Medulla oblongata (tissue), 1 donor: ENCODE data around the gene WWC2.
"Not testable (repeated sequence)": the region's sequence is repeated elsewhere in the genome, so short reads cannot be mapped to it uniquely, and the experiment has no call there.

Experiments
- DNase-seq: peaks from one replicate; pipeline ENCODE4 v3.0.0-alpha.2; 2015; ENCODE audit errors: extremely low spot score

Gene WWC2

GRCh38 chr4:183299464-183299863 is 200.4 kb downstream of the WWC2 start:
- no peak for DNase-seq

- no peak for DNase-seq
These were observed 201.0 kb downstream of the WWC2 start for GRCh38 chr4:183300070-183300469.

GRCh38 chr4:183300655-183301054 is 201.6 kb downstream of the WWC2 start:
- DNase-seq: no peak

- no peak for DNase-seq
These were observed 204.2 kb downstream of the WWC2 start for GRCh38 chr4:183303301-183303700.

- no peak for DNase-seq
These were observed 205.0 kb downstream of the WWC2 start for GRCh38 chr4:183304067-183304466.

GRCh38 chr4:183304538-183304937 is 205.5 kb downstream of the WWC2 start:
- DNase-seq: no peak

- no peak for DNase-seq
These were observed 207.8 kb downstream of the WWC2 start for GRCh38 chr4:183306811-183307210.

GRCh38 chr4:183312841-183313240 is 213.8 kb downstream of the WWC2 start:
- no peak for DNase-seq

GRCh38 chr4:183314336-183314735 is 215.3 kb downstream of the WWC2 start:
- no peak for DNase-seq

- DNase-seq: no peak
These were observed 215.7 kb downstream of the WWC2 start for GRCh38 chr4:183314806-183315205.

DNA sequence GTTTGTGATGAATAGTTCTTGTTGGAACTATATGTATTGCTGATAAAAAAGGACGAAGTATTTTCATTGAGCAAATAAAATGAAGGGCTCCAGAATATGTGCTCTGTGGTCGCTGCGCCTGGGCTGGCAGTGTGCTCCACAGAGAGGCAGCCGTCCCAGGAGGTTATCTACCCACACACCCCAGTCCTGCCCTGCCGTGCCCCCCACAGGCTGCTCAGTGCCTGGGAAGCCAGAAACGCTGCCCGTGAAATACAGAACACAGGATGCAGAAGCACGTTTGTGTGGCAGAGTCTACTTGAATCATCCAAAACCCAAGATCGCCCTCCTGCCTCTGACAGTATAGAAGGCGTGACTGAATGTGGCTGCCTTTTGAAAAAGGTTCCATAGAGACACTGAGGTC is 219.6 kb downstream of the WWC2 start:
- DNase-seq: no peak

DNA sequence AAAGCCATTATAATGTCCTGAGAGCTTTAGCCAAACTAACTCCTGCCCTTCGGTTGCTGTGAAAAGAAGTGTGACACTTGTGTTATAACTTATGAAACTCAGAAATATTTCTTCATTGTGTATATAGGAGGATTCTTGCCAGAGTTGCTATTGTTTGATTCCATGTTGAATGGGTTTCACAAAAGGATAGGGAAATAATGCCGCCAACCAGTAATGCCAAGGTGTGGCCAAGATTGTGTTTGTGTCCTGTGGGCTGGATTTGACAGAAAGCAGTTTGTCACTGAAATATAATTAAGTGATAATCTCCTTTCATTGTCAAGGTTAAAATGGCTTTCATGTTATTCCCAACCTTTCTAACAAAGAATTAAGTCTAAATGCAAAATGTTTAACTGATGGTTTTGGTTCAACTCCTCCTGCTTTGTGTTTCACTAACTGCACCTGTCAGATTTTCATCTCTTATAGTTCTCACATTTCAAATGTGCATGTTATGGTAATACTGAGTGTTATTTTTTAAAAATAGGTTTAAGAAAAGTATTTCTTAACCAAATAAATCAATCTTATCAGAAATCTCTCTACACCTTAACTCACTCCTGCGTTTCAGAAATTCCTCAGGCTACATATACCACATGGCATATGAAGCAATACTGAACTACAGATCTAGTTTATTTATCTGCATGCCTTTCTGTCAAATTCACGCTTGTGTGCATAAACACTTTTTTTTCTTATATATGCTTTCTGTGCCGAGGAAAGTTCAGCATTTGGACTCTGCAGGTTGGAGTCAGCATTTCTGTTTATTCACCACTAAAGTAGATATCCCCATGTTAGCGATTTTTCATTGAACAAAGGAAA is 221.4 kb downstream of the WWC2 start, which contains the start of gene CLDN22:
Gene CLDN22 (minus strand): TSS at position 66 of the 849 bp plus-strand sequence. CDS start 58 bp downstream, at position 8.
- DNase-seq: no peak

GRCh38 chr4:183321079-183321478 is 222.0 kb downstream of the WWC2 start:
- DNase-seq: peak; percentile 31

- no peak for DNase-seq
These were observed 222.5 kb downstream of the WWC2 start for GRCh38 chr4:183321516-183321915.

- no peak for DNase-seq
These were observed 223.3 kb downstream of the WWC2 start, which contains the start of gene CLDN24 for GRCh38 chr4:183322326-183322725. Gene CLDN24, minus strand, starts transcription at chr4:183322426. Its CDS starts 0 bp downstream, at chr4:183322426.

DNA sequence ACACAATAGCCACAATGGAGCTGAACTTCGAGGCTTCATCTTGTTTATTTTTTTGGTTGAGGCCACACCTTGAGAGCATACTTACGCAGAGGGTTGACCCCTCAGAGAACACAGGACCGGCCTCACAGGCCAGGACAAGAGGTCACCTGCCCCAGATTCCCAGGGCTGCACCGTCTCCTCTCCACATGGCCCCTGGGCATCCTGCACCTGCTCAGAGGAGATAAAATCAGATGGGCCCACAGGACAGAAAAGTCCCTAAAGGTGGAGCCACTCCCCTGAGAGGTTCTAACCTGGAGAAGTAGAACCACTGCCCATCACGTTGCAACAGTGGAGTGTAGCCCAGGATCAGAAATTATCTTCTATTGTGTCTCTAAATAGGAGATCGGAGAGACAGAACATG is 224.2 kb downstream of the WWC2 start:
- DNase-seq: no peak

- DNase-seq: not testable (repeated sequence)
These were observed 225.0 kb downstream of the WWC2 start for GRCh38 chr4:183324056-183324455.

GRCh38 chr4:183324619-183325018 is 225.6 kb downstream of the WWC2 start:
- DNase-seq: no peak

GRCh38 chr4:183326387-183326786 is 227.3 kb downstream of the WWC2 start:
- not testable (repeated sequence) for DNase-seq

- no peak for DNase-seq
These were observed 227.8 kb downstream of the WWC2 start for GRCh38 chr4:183326853-183327252.

GRCh38 chr4:183327827-183328226 is 228.8 kb downstream of the WWC2 start:
- no peak for DNase-seq

- no peak for DNase-seq
These were observed 229.8 kb downstream of the WWC2 start for GRCh38 chr4:183328832-183329231.

DNA sequence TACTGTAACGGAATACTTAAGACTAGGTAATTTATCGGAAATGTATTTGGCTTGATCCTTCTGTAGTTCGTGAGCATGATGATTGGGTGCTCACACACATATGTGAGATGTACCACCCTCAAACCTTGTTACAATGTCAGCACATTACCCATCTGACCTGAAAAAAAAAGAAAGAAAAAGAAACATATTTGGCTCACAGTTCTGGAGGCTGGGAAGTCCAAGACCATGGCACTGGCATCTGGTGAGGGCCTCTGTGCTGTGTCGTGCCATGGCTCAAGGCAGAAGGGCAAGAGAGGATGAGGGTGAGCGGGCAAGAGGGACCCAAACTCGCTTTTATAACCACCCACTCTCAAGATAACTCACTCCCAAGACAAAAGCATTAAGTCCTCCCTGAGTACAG is 230.2 kb downstream of the WWC2 start:
- DNase-seq: no peak
